Stomach (tissue), 9 donors: ENCODE data around the gene GPR82. TPM values are rescaled to one million over a fixed set of nuclear protein-coding genes. Genes with fewer than 3 reads are reported as not detected.

Experiments used
- DNase-seq, 2 donors: peaks; one replicate each; pipeline versions ENCODE4 v3.0.0 to v3.0.0-alpha.2; 2013 to 2019
- H3K27ac ChIP-seq, 5 donors: fragments of 200-600 bp in 4 of 5; sonication (generic) in 4 of 5; one replicate each; pipeline ENCODE4 v1.5.1; 2013 to 2019; ENCODE audit warnings: mild to moderate bottlenecking in 1 of 5, moderate library complexity in 1 of 5
- H3K27me3 ChIP-seq, 3 donors: fragments of 200-600 bp; sonication (generic); one replicate each; pipeline ENCODE4 v1.5.1; 2017 to 2019; ENCODE audit warnings: mixed run types in 1 of 3
- H3K36me3 ChIP-seq, 4 donors: fragments of 200-600 bp; sonication (generic); 1 replicate in 3 of 4; 2 replicates in 1 of 4; pipeline ENCODE4 v1.5.1; 2016 to 2019
- H3K4me1 ChIP-seq, 4 donors: fragments of 200-600 bp; sonication (generic); one replicate each; pipeline ENCODE4 v1.5.1; 2016 to 2019
- H3K4me3 ChIP-seq, 4 donors: fragments of 200-600 bp; sonication (generic) in 3 of 4; one replicate each; pipeline ENCODE4 v1.5.1; 2016 to 2019; ENCODE audit warnings: mild to moderate bottlenecking in 1 of 4
- H3K9me3 ChIP-seq, 4 donors: fragments of 200-600 bp; sonication (generic); one replicate each; pipeline ENCODE4 v1.5.1; 2016 to 2019
- CTCF ChIP-seq, 7 experiments: fragments of 450-650 bp in 4 of 7; fragments of 200-600 bp in 3 of 7; sonication (generic) in 3 of 7; IDR thresholded peaks; one replicate each; pipeline ENCODE4 v1.5.1; 2016 to 2019; ENCODE audit warnings: antibody characterized with exemption in 7 of 7, control low read depth in 2 of 7, mild to moderate bottlenecking in 1 of 7
- EP300 ChIP-seq: sonication (generic); formaldehyde crosslinking; IDR thresholded peaks from one replicate; pipeline ENCODE4 v1.6.1; 2017; ENCODE audit warnings: antibody characterized with exemption
- POLR2A ChIP-seq, 4 donors: fragments of 450-650 bp; IDR thresholded peaks; one replicate each; pipeline ENCODE4 v1.6.1; 2016; ENCODE audit warnings: antibody characterized with exemption in 4 of 4, control low read depth in 2 of 4, mild to moderate bottlenecking in 1 of 4, moderate library complexity in 1 of 4
- POLR2AphosphoS5 ChIP-seq, 3 donors: sonication (generic); formaldehyde crosslinking; IDR thresholded peaks; one replicate each; pipeline ENCODE4 v1.6.1; 2016; ENCODE audit warnings: antibody characterized with exemption in 3 of 3
- WGBS, 5 donors: extraction: QIAGEN DNeasy Blood & Tissue Kit in 3 of 5; methylation state at CpG; one replicate each; pipeline versions ENCODE4 v1.1.5 to v1.1.7; 2013 to 2018; 5-methylcytosine and 5-hydroxymethylcytosine counted together
- intact Hi-C: fragments of 100-400 bp; cut with DNase I; formaldehyde crosslinking; loops from one replicate; pipeline ENCODE4 v1.15.1; 2023; ENCODE audit warnings: low total_unique reads
- polyA plus RNA-seq, 3 donors: library from polyadenylated mRNA; stranded (reverse); fragments of 200-250 nt; gene quantifications; one replicate each; pipeline ENCODE4 v1.2.3, GENCODE V29; 2013
- total RNA-seq, 5 donors: library from RNA; depleted of rRNA; stranded (reverse); fragments of >200 nt; gene quantifications; one replicate each; pipeline versions ENCODE4 v1.1.0 to v1.2.3, GENCODE V29; 2014 to 2016
- donor health status: healthy with polysubstance abuse.
- donor health status: Bipolar disorder and iron deficiency.
- donor health status: healthy.

GPR82 gene
- total and polyA plus RNA-seq, 8 donors: under 0.01 to 0.37 (median 0.25) TPM; not detected in 3

- no peaks in the 10 kb centered on the region for H3K27me3 ChIP-seq
- no peaks in the 10 kb centered on the region for H3K36me3 ChIP-seq
- 86 to 100% (median 92%) methylated on average over 1 to 2 of the region's 2 CpGs for WGBS, 5 donors
- no peak overlapping the region for H3K27ac ChIP-seq
- TF ChIP-seq EP300 (no peak), CTCF (IDR thresholded peaks at IDR 0.05) (no peak), POLR2A (IDR thresholded peaks at IDR 0.05) (no peak), POLR2AphosphoS5 (IDR thresholded peaks at IDR 0.05) (no peak)
- H3K9me3 ChIP-seq: no peaks in the 10 kb centered on the region
- intact Hi-C loops: no loop called here
- DNase-seq: no peak
- peaks cover 0 to 3% (median 0%) of the 10 kb centered on the region in 4 donors for H3K4me1 ChIP-seq
- no peak overlapping the region for H3K4me3 ChIP-seq
These were observed 34.4 kb downstream of the GPR82 start for GRCh38 chrX:41758401-41758800.

GRCh38 chrX:41759817-41760216 lies 35.8 kb downstream of the GPR82 start:
- WGBS, 5 donors: 39 to 57% (median 51%) methylated on average over 3 of the region's 3 CpGs
- Histone ChIP-seq H3K4me3 (no peak overlapping the region), H3K27me3 (no peaks in the 10 kb centered on the region), H3K4me1 (peaks cover 0 to 3% (median 0%) of the 10 kb centered on the region in 4 donors), H3K36me3 (no peaks in the 10 kb centered on the region), H3K27ac (no peak overlapping the region), H3K9me3 (no peaks in the 10 kb centered on the region)
- TF ChIP-seq POLR2A (IDR thresholded peaks at IDR 0.05): no peak
- no peak for TF ChIP-seq EP300
- no peak for TF ChIP-seq POLR2AphosphoS5 (IDR thresholded peaks at IDR 0.05)
- peak in 3 of 7 experiments; percentile 13 to 42 (median 21) for TF ChIP-seq CTCF (IDR thresholded peaks at IDR 0.05)
- DNase-seq: peak in 1 of 2 donors; percentile 31
- intact Hi-C loops: no loop called here

GRCh38 chrX:41761169-41761568 lies 37.2 kb downstream of the GPR82 start:
- no peak overlapping the region for H3K27ac ChIP-seq
- intact Hi-C loops: no loop called here
- peak in 1 of 2 donors; percentile 3 for DNase-seq
- no peak overlapping the region for H3K4me3 ChIP-seq
- no peaks in the 10 kb centered on the region for H3K9me3 ChIP-seq
- 25 to 47% (median 35%) methylated on average over 3 of the region's 3 CpGs for WGBS, 5 donors
- H3K4me1 ChIP-seq: peaks cover 0 to 3% (median 0%) of the 10 kb centered on the region in 4 donors
- TF ChIP-seq CTCF (IDR thresholded peaks at IDR 0.05) (no peak), POLR2AphosphoS5 (IDR thresholded peaks at IDR 0.05) (no peak), EP300 (no peak), POLR2A (IDR thresholded peaks at IDR 0.05) (no peak)
- no peaks in the 10 kb centered on the region for H3K36me3 ChIP-seq
- no peaks in the 10 kb centered on the region for H3K27me3 ChIP-seq

GRCh38 chrX:41761702-41762101 lies 37.7 kb downstream of the GPR82 start:
- no peak overlapping the region for H3K4me3 ChIP-seq
- intact Hi-C loops: no loop called here
- peaks cover 0 to 3% (median 0%) of the 10 kb centered on the region in 4 donors for H3K4me1 ChIP-seq
- no peak for DNase-seq
- H3K9me3 ChIP-seq: no peaks in the 10 kb centered on the region
- H3K27ac ChIP-seq: no peak overlapping the region
- H3K36me3 ChIP-seq: no peaks in the 10 kb centered on the region
- TF ChIP-seq CTCF (IDR thresholded peaks at IDR 0.05) (no peak), POLR2A (IDR thresholded peaks at IDR 0.05) (no peak)
- H3K27me3 ChIP-seq: no peaks in the 10 kb centered on the region
